CD14-positive monocyte (primary cell): Measurements from ENCODE around the gene SMIM35. TPM values are rescaled to one million over a fixed set of nuclear protein-coding genes. Genes with fewer than 3 reads are reported as not detected.

Experiments
- DNase-seq, 3 donors: peaks; one replicate each; pipeline ENCODE4 v3.0.0-alpha.2; 2011 to 2022
- H2AFZ ChIP-seq: 2 replicates; pipeline ENCODE4 v1.6.0; 2012; ENCODE audit warnings: mild to moderate bottlenecking, low read depth, low read length, inconsistent platforms; ENCODE audit not compliant: insufficient read depth, poor library complexity, severe bottlenecking
- H3K27ac ChIP-seq, 2 donors: 1 replicate in 1 of 2; 2 replicates in 1 of 2; pipeline ENCODE4 v1.5.1; 2012 to 2013; ENCODE audit warnings: low read length in 2 of 2, control low read depth in 1 of 2, inconsistent platforms in 1 of 2, low read depth in 1 of 2, mild to moderate bottlenecking in 1 of 2
- H3K27me3 ChIP-seq, 2 donors: one replicate each; pipeline versions ENCODE4 v1.6.0 to v1.6.1; 2011 to 2013; ENCODE audit warnings: low read length in 2 of 2; ENCODE audit not compliant: control insufficient read depth in 2 of 2, insufficient read depth in 2 of 2
- H3K36me3 ChIP-seq, 2 donors: replicated peaks in 1 of 2; 1 replicate in 1 of 2; 2 replicates in 1 of 2; pipeline versions ENCODE4 v1.5.1 to v1.6.1; 2012 to 2013; ENCODE audit warnings: low read length in 2 of 2, control low read depth in 1 of 2, inconsistent platforms in 1 of 2, mild to moderate bottlenecking in 1 of 2; ENCODE audit not compliant: insufficient read depth in 2 of 2, control insufficient read depth in 1 of 2
- H3K4me1 ChIP-seq, 2 donors: 1 replicate in 1 of 2; 2 replicates in 1 of 2; pipeline versions ENCODE4 v1.5.1 to v1.6.1; 2012 to 2013; ENCODE audit warnings: low read length in 2 of 2, control low read depth in 1 of 2, inconsistent platforms in 1 of 2, mild to moderate bottlenecking in 1 of 2, moderate library complexity in 1 of 2; ENCODE audit not compliant: insufficient read depth in 2 of 2, control insufficient read depth in 1 of 2
- H3K4me2 ChIP-seq: replicated peaks from 2 replicates; pipeline ENCODE3; 2012; ENCODE audit warnings: low read length, moderate library complexity, mild to moderate bottlenecking; ENCODE audit not compliant: poor library complexity, severe bottlenecking; ENCODE audit errors: extremely low read depth
- H3K4me3 ChIP-seq, 3 experiments: fragments of 200-600 bp in 1 of 3; sonication (generic) in 1 of 3; replicated peaks in 1 of 3; 1 replicate in 2 of 3; 2 replicates in 1 of 3; pipeline ENCODE4 v1.5.1; 2011 to 2013; ENCODE audit warnings: low read length in 3 of 3, mild to moderate bottlenecking in 3 of 3, control low read depth in 2 of 3, low read depth in 2 of 3, inconsistent platforms in 1 of 3, moderate library complexity in 1 of 3
- H3K79me2 ChIP-seq: 2 replicates; pipeline ENCODE4 v1.6.0; 2012; ENCODE audit warnings: mild to moderate bottlenecking, control low read depth, inconsistent platforms, low read length, moderate library complexity; ENCODE audit not compliant: insufficient read depth
- H3K9ac ChIP-seq: 2 replicates; pipeline ENCODE4 v1.6.0; 2017; ENCODE audit warnings: low read length, mild to moderate bottlenecking; ENCODE audit not compliant: insufficient read depth, poor library complexity, severe bottlenecking
- H3K9me3 ChIP-seq, 2 donors: replicated peaks in 1 of 2; 1 replicate in 1 of 2; 2 replicates in 1 of 2; pipeline versions ENCODE4 v1.5.1 to v1.6.1; 2012 to 2013; ENCODE audit warnings: low read length in 2 of 2, control low read depth in 1 of 2; ENCODE audit not compliant: control insufficient read depth in 1 of 2, insufficient read depth in 1 of 2
- H4K20me1 ChIP-seq: 2 replicates; pipeline ENCODE4 v1.6.0; 2012; ENCODE audit warnings: mild to moderate bottlenecking, low read length, control low read depth, moderate library complexity; ENCODE audit not compliant: insufficient read depth
- H3K27ac Mint-ChIP-seq, 7 donors: one replicate each; pipeline ENCODE4 v1.8.0; 2020; ENCODE audit warnings: mild to moderate bottlenecking in 7 of 7, mixed read lengths in 7 of 7, moderate library complexity in 6 of 7, inconsistent platforms in 2 of 7
- H3K27me3 Mint-ChIP-seq, 3 donors: one replicate each; pipeline ENCODE4 v1.8.0; 2021 to 2022; ENCODE audit warnings: low read depth in 3 of 3, mild to moderate bottlenecking in 3 of 3, mixed read lengths in 3 of 3, moderate library complexity in 3 of 3, inconsistent platforms in 1 of 3
- H3K36me3 Mint-ChIP-seq, 2 donors: one replicate each; pipeline ENCODE4 v1.8.0; 2020; ENCODE audit warnings: mixed read lengths in 2 of 2, inconsistent platforms in 1 of 2, mild to moderate bottlenecking in 1 of 2
- H3K4me1 Mint-ChIP-seq: one replicate; pipeline ENCODE4 v1.8.0; 2020; ENCODE audit warnings: mild to moderate bottlenecking, mixed read lengths
- H3K4me3 Mint-ChIP-seq, 2 donors: one replicate each; pipeline ENCODE4 v1.8.0; 2020; ENCODE audit warnings: mild to moderate bottlenecking in 2 of 2, mixed read lengths in 2 of 2, moderate library complexity in 1 of 2
- H3K9me3 Mint-ChIP-seq, 7 donors: one replicate each; pipeline ENCODE4 v1.8.0; 2020 to 2022; ENCODE audit warnings: mixed read lengths in 7 of 7, mild to moderate bottlenecking in 6 of 7, moderate library complexity in 6 of 7, inconsistent platforms in 2 of 7
- WGBS: methylation state at CpG from one replicate; pipeline ENCODE4 v1.1.5; 2013; ENCODE audit warnings: missing lambda C conversion rate; ENCODE audit not compliant: insufficient coverage; 5-methylcytosine and 5-hydroxymethylcytosine counted together
- intact Hi-C, 2 donors: fragments of 100-400 bp; cut with micrococcal nuclease; formaldehyde crosslinking; loops; one replicate each; pipeline versions ENCODE4 v1.15.0 to v1.15.1; 2023
- polyA plus RNA-seq, 3 donors: library from polyadenylated mRNA; depleted of rRNA in 1 of 3; unstranded in 2 of 3; stranded (reverse) in 1 of 3; fragments of 300-500 nt in 2 of 3; fragments of >200 nt in 1 of 3; fragmentation: Illumina TruSeq in 2 of 3; gene quantifications; 1 replicate in 2 of 3; 2 replicates in 1 of 3; pipeline ENCODE4 v1.2.3, GENCODE V29; 2012 to 2021
- TF ChIP-seq, protein P1 (sequence below): fragments of 200-600 bp; IDR thresholded peaks from one replicate; pipeline ENCODE4 v1.8.0; 2022; ENCODE audit warnings: antibody characterized with exemption, mild to moderate bottlenecking

SMIM35 gene
- polyA plus RNA-seq, 3 donors: 0.05 to 0.29 (median 0.11) TPM

DNA sequence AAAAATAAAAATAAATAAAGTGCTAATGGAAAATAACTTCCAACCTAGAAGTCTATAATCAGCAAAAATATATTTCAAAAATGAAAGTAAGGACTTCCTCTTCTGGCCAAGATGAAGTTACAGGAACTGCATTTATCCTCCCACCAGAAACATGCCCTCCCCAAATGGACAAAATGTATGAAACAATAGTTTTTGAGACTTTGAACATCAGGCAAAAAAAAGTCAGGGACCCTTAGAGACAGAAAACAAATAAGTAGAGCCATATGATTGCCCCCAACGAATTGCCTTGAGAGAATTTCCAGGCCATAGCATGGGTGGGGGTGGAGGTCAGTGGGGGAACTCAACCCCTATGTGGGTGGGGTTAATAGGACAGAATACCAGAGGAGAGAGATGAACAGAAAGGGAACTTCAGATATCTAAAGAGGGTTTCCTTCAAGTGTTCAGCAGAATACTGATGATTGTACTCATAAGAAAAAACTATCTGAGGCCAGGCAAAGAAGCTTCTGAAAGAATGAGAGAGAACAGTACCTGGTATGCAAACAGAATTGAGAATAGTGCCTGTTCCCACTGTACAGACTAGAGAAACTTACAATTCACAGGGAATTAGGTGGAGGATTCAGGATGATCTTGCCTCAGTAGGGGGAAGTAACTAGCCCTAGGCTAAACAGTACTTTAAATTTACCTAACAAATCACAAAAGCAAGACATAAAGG, 127.2 kb downstream of the SMIM35 start:
- Histone ChIP-seq H3K4me3 (peak overlapping the region in 1 of 3 experiments; percentile 53), H4K20me1 (no peaks in the 10 kb centered on the region), H3K27me3 (no peaks in the 10 kb centered on the region), H3K9ac (no peak overlapping the region), H3K9me3 (peaks cover 6 to 19% of the 10 kb centered on the region in 2 donors), H3K4me2 (peak overlapping the region; percentile 45), H3K79me2 (no peaks in the 10 kb centered on the region), H3K27ac (peak overlapping the region; percentile 43 to 87), H3K4me1 (peaks cover 18 to 25% of the 10 kb centered on the region in 2 donors), H3K36me3 (no peaks in the 10 kb centered on the region), H2AFZ (peak overlapping the region; percentile 22)
- intact Hi-C loops: loop anchor here in 1 of 2 donors (10.0 kb wide), 1 partner anchor 535 kb away; no protein-coding TSS in a partner anchor
- TF ChIP-seq, protein P1, sequence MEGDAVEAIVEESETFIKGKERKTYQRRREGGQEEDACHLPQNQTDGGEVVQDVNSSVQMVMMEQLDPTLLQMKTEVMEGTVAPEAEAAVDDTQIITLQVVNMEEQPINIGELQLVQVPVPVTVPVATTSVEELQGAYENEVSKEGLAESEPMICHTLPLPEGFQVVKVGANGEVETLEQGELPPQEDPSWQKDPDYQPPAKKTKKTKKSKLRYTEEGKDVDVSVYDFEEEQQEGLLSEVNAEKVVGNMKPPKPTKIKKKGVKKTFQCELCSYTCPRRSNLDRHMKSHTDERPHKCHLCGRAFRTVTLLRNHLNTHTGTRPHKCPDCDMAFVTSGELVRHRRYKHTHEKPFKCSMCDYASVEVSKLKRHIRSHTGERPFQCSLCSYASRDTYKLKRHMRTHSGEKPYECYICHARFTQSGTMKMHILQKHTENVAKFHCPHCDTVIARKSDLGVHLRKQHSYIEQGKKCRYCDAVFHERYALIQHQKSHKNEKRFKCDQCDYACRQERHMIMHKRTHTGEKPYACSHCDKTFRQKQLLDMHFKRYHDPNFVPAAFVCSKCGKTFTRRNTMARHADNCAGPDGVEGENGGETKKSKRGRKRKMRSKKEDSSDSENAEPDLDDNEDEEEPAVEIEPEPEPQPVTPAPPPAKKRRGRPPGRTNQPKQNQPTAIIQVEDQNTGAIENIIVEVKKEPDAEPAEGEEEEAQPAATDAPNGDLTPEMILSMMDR: no peak
- Mint-ChIP-seq H3K36me3 (peaks cover 22 to 25% of the 10 kb centered on the region in 2 donors), H3K27ac (peak overlapping the region; percentile 87 to 97 (median 94)), H3K9me3 (peaks cover 18 to 26% (median 21%) of the 10 kb centered on the region in 7 donors), H3K4me3 (peak overlapping the region; percentile 2 to 3), H3K4me1 (peaks cover 20% of the 10 kb centered on the region), H3K27me3 (peaks cover 0 to 2% (median 0%) of the 10 kb centered on the region in 3 donors)
- 83% methylated on average over 1 of the region's 1 CpG for WGBS
- DNase-seq: peak in 2 of 3 donors; percentile 49 to 60

DNA sequence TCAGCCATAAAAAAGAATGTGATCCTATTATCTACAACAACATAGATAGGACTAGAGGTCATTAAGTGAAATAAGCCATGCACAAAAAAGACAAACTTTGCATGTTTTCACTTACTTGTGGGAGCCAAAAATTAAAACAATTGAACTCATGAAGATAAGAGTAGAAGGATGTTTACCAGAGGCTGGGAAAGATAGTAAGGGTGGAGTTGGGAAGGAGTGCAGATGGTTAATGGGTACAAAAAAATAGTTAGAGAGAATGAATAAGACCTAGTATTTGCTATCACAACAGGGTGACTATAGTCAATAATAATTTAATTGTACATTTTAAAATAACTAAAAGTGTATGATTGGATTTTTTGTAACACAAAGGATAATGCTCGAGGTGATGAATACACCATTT, 127.8 kb downstream of the SMIM35 start:
- TF ChIP-seq, protein P1: no peak
- H3K4me1 ChIP-seq: peaks cover 18 to 25% of the 10 kb centered on the region in 2 donors
- H3K9me3 ChIP-seq: peaks cover 6 to 19% of the 10 kb centered on the region in 2 donors
- no peak for DNase-seq
- H3K27ac ChIP-seq: peak overlapping the region in 1 of 2 donors; percentile 33
- no peaks in the 10 kb centered on the region for H4K20me1 ChIP-seq
- no peaks in the 10 kb centered on the region for H3K27me3 ChIP-seq
- H3K9ac ChIP-seq: no peak overlapping the region
- H3K36me3 ChIP-seq: no peaks in the 10 kb centered on the region
- Mint-ChIP-seq H3K27me3 (no peaks in the 10 kb centered on the region), H3K4me3 (no peak overlapping the region), H3K9me3 (peaks cover 18 to 26% (median 21%) of the 10 kb centered on the region in 7 donors), H3K27ac (peak overlapping the region in 4 of 7 donors; percentile 9 to 87 (median 42)), H3K4me1 (peaks cover 24% of the 10 kb centered on the region), H3K36me3 (peaks cover 22 to 25% of the 10 kb centered on the region in 2 donors)
- H2AFZ ChIP-seq: no peak overlapping the region
- no CpG with 5 or more reads among the region's 1 CpG for WGBS
- no peak overlapping the region for H3K4me2 ChIP-seq
- no peaks in the 10 kb centered on the region for H3K79me2 ChIP-seq
- intact Hi-C loops: loop anchor here in 1 of 2 donors (10.0 kb wide), 1 partner anchor 534 kb away; no protein-coding TSS in a partner anchor
- H3K4me3 ChIP-seq: peak overlapping the region in 1 of 3 experiments; percentile 7

Other genes starting within 250 kb of the SMIM35 start
- gene FXYD6, start 210.3 kb downstream of the SMIM35 start, polyA plus RNA-seq: 10 to 100 TPM; 36.4 to 52.1 (median 44.1) TPM
- 1 to 10 TPM in 1 of 3 donors, under 1 TPM in 2; 0.17 to 2.4 (median 0.37) TPM for gene TMPRSS13, start 157.6 kb downstream of the SMIM35 start, polyA plus RNA-seq
- gene IL10RA, start 100.6 kb downstream of the SMIM35 start, polyA plus RNA-seq: 100 to 1,000 TPM; 152 to 413 (median 226) TPM
- not detected for gene TMPRSS4, start 9.9 kb downstream of the SMIM35 start, polyA plus RNA-seq
- under 1 TPM in 1 of 3 donors, not detected in 2; 0.76 TPM for gene SCN4B, start 65.9 kb upstream of the SMIM35 start, polyA plus RNA-seq
- gene SCN2B, start 89.7 kb upstream of the SMIM35 start, polyA plus RNA-seq: under 1 TPM in 1 of 3 donors, not detected in 2; 0.01 TPM
- gene JAML, start 138.0 kb upstream of the SMIM35 start, polyA plus RNA-seq: 100 to 1,000 TPM; 316 to 968 (median 748) TPM
- gene MPZL3, start 165.4 kb upstream of the SMIM35 start, polyA plus RNA-seq: 1 to 10 TPM; 4.2 to 8.5 (median 8.0) TPM
- 10 to 100 TPM in 2 of 3 donors, 1 to 10 TPM in 1; 8.0 to 18.6 (median 14.2) TPM for gene MPZL2, start 177.3 kb upstream of the SMIM35 start, polyA plus RNA-seq
- gene CD3E, start 217.8 kb upstream of the SMIM35 start, polyA plus RNA-seq: 1 to 10 TPM in 2 of 3 donors, under 1 TPM in 1; 0.12 to 1.6 (median 1.5) TPM